B cell (primary cell): ENCODE results near the gene RHBDL1. TPM values are rescaled to one million over a fixed set of nuclear protein-coding genes. Genes with fewer than 3 reads are reported as not detected.

Experiments used
- ATAC-seq: fragments of 200-7000 bp; cut with Tn5 transposase; one replicate; pipeline ENCODE4 v1.10.0; 2021; ENCODE audit warnings: low read depth, mild to moderate bottlenecking, moderate number of reproducible peaks, moderate library complexity
- CTCF ChIA-PET: fragments of 350-600 bp; sonication (Branson Sonifier 250); formaldehyde crosslinking; loops from one replicate; lab custom pipeline; 2021; ENCODE audit warnings: antibody characterized with exemption, inconsistent platforms; lab: Charles Lee
- POLR2A ChIA-PET: fragments of 350-600 bp; sonication (Branson Sonifier 250); formaldehyde crosslinking; loops from one replicate; lab custom pipeline; 2021; ENCODE audit warnings: antibody characterized with exemption; lab: Charles Lee
- DNase-seq: peaks from one replicate; pipeline ENCODE4 v3.0.0; 2013
- H2AFZ ChIP-seq: 2 replicates; pipeline ENCODE4 v1.6.1; 2012; ENCODE audit warnings: mild to moderate bottlenecking, low read depth, low read length; ENCODE audit not compliant: insufficient read depth, poor library complexity, severe bottlenecking
- H3K27ac ChIP-seq, 2 donors: 1 replicate in 1 of 2; 2 replicates in 1 of 2; pipeline ENCODE4 v1.5.1; 2012 to 2013; ENCODE audit warnings: low read length in 2 of 2, mild to moderate bottlenecking in 2 of 2, moderate library complexity in 1 of 2
- H3K27me3 ChIP-seq, 4 experiments: fragments of 200-600 bp in 1 of 4; sonication (generic) in 1 of 4; replicated peaks in 1 of 4; 1 replicate in 2 of 4; 2 replicates in 2 of 4; pipeline versions ENCODE4 v1.6.1 to v1.7.0; 2013 to 2016; ENCODE audit warnings: low read length in 3 of 4, mild to moderate bottlenecking in 2 of 4, mixed read lengths in 1 of 4, moderate library complexity in 1 of 4; ENCODE audit not compliant: insufficient read depth in 4 of 4, control insufficient read depth in 3 of 4; ENCODE audit errors: control extremely low read depth in 1 of 4
- H3K36me3 ChIP-seq, 2 experiments: replicated peaks in 1 of 2; 1 replicate in 1 of 2; 2 replicates in 1 of 2; pipeline versions ENCODE4 v1.6.1 to v1.7.1; 2013; ENCODE audit warnings: low read length in 1 of 2; ENCODE audit not compliant: insufficient read depth in 2 of 2, control insufficient read depth in 1 of 2; ENCODE audit errors: control extremely low read depth in 1 of 2, extremely low read depth in 1 of 2
- H3K4me1 ChIP-seq, 2 donors: fragments of 200-600 bp in 1 of 2; sonication (generic) in 1 of 2; 1 replicate in 1 of 2; 2 replicates in 1 of 2; pipeline versions ENCODE4 v1.5.1 to v1.6.1; 2013 to 2017; ENCODE audit warnings: low read length in 2 of 2; ENCODE audit not compliant: control insufficient read depth in 2 of 2, insufficient read depth in 2 of 2
- H3K4me2 ChIP-seq: replicated peaks from 2 replicates; pipeline ENCODE3; 2012; ENCODE audit warnings: mild to moderate bottlenecking, low read depth, low read length; ENCODE audit not compliant: poor library complexity, severe bottlenecking
- H3K4me3 ChIP-seq, 5 experiments: fragments of 200-600 bp in 1 of 5; sonication (generic) in 1 of 5; 1 replicate in 3 of 5; 2 replicates in 2 of 5; pipeline versions ENCODE4 v1.5.1 to v1.7.0; 2011 to 2016; ENCODE audit warnings: low read length in 4 of 5, mild to moderate bottlenecking in 4 of 5, low read depth in 2 of 5, control low read depth in 1 of 5, moderate library complexity in 1 of 5; ENCODE audit not compliant: insufficient read depth in 1 of 5; ENCODE audit errors: control extremely low read depth in 1 of 5, extremely low read depth in 1 of 5
- H3K79me2 ChIP-seq: fragments of 200-600 bp; sonication (generic); one replicate; pipeline ENCODE4 v1.6.0; 2016; ENCODE audit warnings: low read length; ENCODE audit not compliant: control insufficient read depth, insufficient read depth
- H3K9ac ChIP-seq: fragments of 200-600 bp; sonication (generic); 2 replicates; pipeline ENCODE4 v1.6.1; 2017; ENCODE audit warnings: mild to moderate bottlenecking, low read length, moderate library complexity
- H3K9me3 ChIP-seq, 3 donors: one replicate each; pipeline versions ENCODE4 v1.6.1 to v1.7.1; 2013; ENCODE audit warnings: low read length in 2 of 3; ENCODE audit not compliant: control insufficient read depth in 2 of 3, insufficient read depth in 1 of 3; ENCODE audit errors: control extremely low read depth in 1 of 3
- H4K20me1 ChIP-seq: 2 replicates; pipeline ENCODE4 v1.6.0; 2012; ENCODE audit warnings: mild to moderate bottlenecking, low read length; ENCODE audit not compliant: insufficient read depth, control insufficient read depth, poor library complexity, severe bottlenecking
- H3K27ac Mint-ChIP-seq: one replicate; pipeline ENCODE4 v1.8.0; 2021; ENCODE audit warnings: mixed read lengths
- H3K27me3 Mint-ChIP-seq: one replicate; pipeline ENCODE4 v1.8.0; 2021; ENCODE audit warnings: mixed read lengths
- H3K4me1 Mint-ChIP-seq: one replicate; pipeline ENCODE4 v1.8.0; 2021; ENCODE audit warnings: mixed read lengths
- H3K4me3 Mint-ChIP-seq: one replicate; pipeline ENCODE4 v1.8.0; 2021; ENCODE audit warnings: mixed read lengths
- H3K9me3 Mint-ChIP-seq: one replicate; pipeline ENCODE4 v1.8.0; 2022; ENCODE audit warnings: mixed read lengths; ENCODE audit not compliant: insufficient read depth
- CTCF ChIP-seq: fragments of 200-600 bp; IDR thresholded peaks from one replicate; pipeline ENCODE4 v1.8.0; 2022; ENCODE audit warnings: antibody characterized with exemption, mild to moderate bottlenecking
- EZH2 ChIP-seq: IDR thresholded peaks from 2 replicates; pipeline ENCODE4 v1.6.1; 2012; ENCODE audit warnings: borderline replicate concordance, low read depth, mild to moderate bottlenecking, moderate library complexity, low read length; ENCODE audit not compliant: insufficient read depth, poor library complexity, severe bottlenecking
- WGBS: methylation state at CpG from one replicate; pipeline ENCODE4 v1.1.5; 2013; ENCODE audit warnings: missing lambda C conversion rate; ENCODE audit not compliant: insufficient coverage; 5-methylcytosine and 5-hydroxymethylcytosine counted together
- intact Hi-C: fragments of 100-400 bp; cut with micrococcal nuclease; formaldehyde crosslinking; loops from one replicate; pipeline ENCODE4 v1.10.0; 2022
- polyA plus RNA-seq: library from polyadenylated mRNA; depleted of rRNA; stranded (reverse); fragments of >200 nt; gene quantifications from 2 replicates; pipeline ENCODE4 v1.2.3, GENCODE V29; 2012
- total RNA-seq, 2 donors: library from RNA; stranded (reverse); fragments of 120-200 nt in 1 of 2; gene quantifications; 1 replicate in 1 of 2; 2 replicates in 1 of 2; pipeline versions ENCODE4 v1.2.3 to v1.2.4, GENCODE V29; 2013 to 2022

Gene RHBDL1
- total and polyA plus RNA-seq, 2 donors (not counting 1 experiment from before 2014, with no cell fraction given): 0.76 to 1.6 TPM

- Histone ChIP-seq H2AFZ (peak overlapping the region; percentile 77), H3K4me2 (peak overlapping the region; percentile 98), H3K4me1 (peaks cover 22 to 39% of the 10 kb centered on the region in 2 donors), H3K79me2 (no peaks in the 10 kb centered on the region), H3K9ac (peak overlapping the region; percentile 77), H3K36me3 (no peaks in the 10 kb centered on the region), H4K20me1 (peaks cover 23% of the 10 kb centered on the region), H3K4me3 (peak overlapping the region in 3 of 5 experiments; percentile 73 to 76 (median 74)), H3K9me3 (peaks cover 0 to 3% (median 0%) of the 10 kb centered on the region in 3 donors), H3K27me3 (no peaks in the 10 kb centered on the region), H3K27ac (peak overlapping the region in 1 of 2 donors; percentile 86)
- Mint-ChIP-seq H3K9me3 (no peaks in the 10 kb centered on the region), H3K4me1 (peaks cover 26% of the 10 kb centered on the region), H3K27me3 (no peaks in the 10 kb centered on the region), H3K27ac (peak overlapping the region; percentile 50), H3K4me3 (peak overlapping the region; percentile 68)
- WGBS: 73% methylated on average over 44 of the region's 51 CpGs
- intact Hi-C loops: loop anchor here (5.0 kb wide), 1 partner anchor 40 kb away; the partner anchor contains the start of genes JMJD8 and STUB1
- POLR2A ChIA-PET: interaction anchor here (1.0 to 1.9 kb wide), 2 partner anchors 14 to 32 kb away, joined by 4 to 5 read pairs; partner anchors contain the start of gene WDR24
- no peak for DNase-seq
- no peak for TF ChIP-seq CTCF
- TF ChIP-seq EZH2: no peak
- ATAC-seq: no peak
- CTCF ChIA-PET: interaction anchor here (1.0 to 3.8 kb wide), 6 partner anchors 8 to 690 kb away, joined by 3 to 26 read pairs (median 6); partner anchors contain the start of gene CIAO3
Observed at GRCh38 chr16:721765-722540, 46.5 kb downstream of the RHBDL1 start.
